Right atrium auricular region (tissue), 2 donors: ENCODE results near the gene CHSY1. TPM values are rescaled to one million over a fixed set of nuclear protein-coding genes. Genes with fewer than 3 reads are reported as not detected.

Source experiments
- DNase-seq: peaks from one replicate; pipeline ENCODE4 v3.0.0-alpha.2; 2019; ENCODE audit warnings: low spot score
- H3K27ac ChIP-seq, 2 donors: fragments of 200-600 bp; sonication (generic); 1 replicate in 1 of 2; 2 replicates in 1 of 2; pipeline ENCODE4 v1.5.1; 2016 to 2019
- H3K27me3 ChIP-seq, 2 donors: fragments of 200-600 bp; sonication (generic); one replicate each; pipeline versions ENCODE4 v1.5.1 to v1.6.0; 2017 to 2019
- H3K36me3 ChIP-seq: fragments of 200-600 bp; sonication (generic); one replicate; pipeline ENCODE4 v1.5.1; 2016
- H3K4me1 ChIP-seq, 2 donors: fragments of 200-600 bp; sonication (generic); one replicate each; pipeline versions ENCODE4 v1.5.1 to v1.6.0; 2017 to 2019
- H3K4me3 ChIP-seq, 2 donors: fragments of 200-600 bp; sonication (generic); 1 replicate in 1 of 2; 2 replicates in 1 of 2; pipeline ENCODE4 v1.5.1; 2017 to 2019; ENCODE audit warnings: mild to moderate bottlenecking in 1 of 2, moderate library complexity in 1 of 2
- H3K9me3 ChIP-seq, 2 donors: fragments of 200-600 bp; sonication (generic); one replicate each; pipeline ENCODE4 v1.5.1; 2019
- total RNA-seq, 2 donors: library from RNA; depleted of rRNA; stranded (reverse); fragments of >200 nt; gene quantifications; one replicate each; pipeline ENCODE4 v1.1.0, GENCODE V29; 2016
- TF ChIP-seq, protein P1 (sequence below), 2 donors: fragments of 200-600 bp; sonication (generic); IDR thresholded peaks; one replicate each; pipeline ENCODE4 v1.5.1; 2019; ENCODE audit warnings: antibody characterized with exemption in 2 of 2

Gene CHSY1
- total RNA-seq, 2 donors from 2014 or later: 23.1 to 26.1 TPM

GRCh38 chr15:101193806-101194545 lies 57.9 kb downstream of the CHSY1 start:
- Histone ChIP-seq H3K9me3 (no peaks in the 10 kb centered on the region), H3K27ac (peak overlapping the region; percentile 71 to 88), H3K4me1 (peaks cover 0 to 72% of the 10 kb centered on the region in 2 donors), H3K27me3 (no peaks in the 10 kb centered on the region), H3K4me3 (peak overlapping the region in 1 of 2 donors; percentile 16), H3K36me3 (no peaks in the 10 kb centered on the region)
- TF ChIP-seq, protein P1, sequence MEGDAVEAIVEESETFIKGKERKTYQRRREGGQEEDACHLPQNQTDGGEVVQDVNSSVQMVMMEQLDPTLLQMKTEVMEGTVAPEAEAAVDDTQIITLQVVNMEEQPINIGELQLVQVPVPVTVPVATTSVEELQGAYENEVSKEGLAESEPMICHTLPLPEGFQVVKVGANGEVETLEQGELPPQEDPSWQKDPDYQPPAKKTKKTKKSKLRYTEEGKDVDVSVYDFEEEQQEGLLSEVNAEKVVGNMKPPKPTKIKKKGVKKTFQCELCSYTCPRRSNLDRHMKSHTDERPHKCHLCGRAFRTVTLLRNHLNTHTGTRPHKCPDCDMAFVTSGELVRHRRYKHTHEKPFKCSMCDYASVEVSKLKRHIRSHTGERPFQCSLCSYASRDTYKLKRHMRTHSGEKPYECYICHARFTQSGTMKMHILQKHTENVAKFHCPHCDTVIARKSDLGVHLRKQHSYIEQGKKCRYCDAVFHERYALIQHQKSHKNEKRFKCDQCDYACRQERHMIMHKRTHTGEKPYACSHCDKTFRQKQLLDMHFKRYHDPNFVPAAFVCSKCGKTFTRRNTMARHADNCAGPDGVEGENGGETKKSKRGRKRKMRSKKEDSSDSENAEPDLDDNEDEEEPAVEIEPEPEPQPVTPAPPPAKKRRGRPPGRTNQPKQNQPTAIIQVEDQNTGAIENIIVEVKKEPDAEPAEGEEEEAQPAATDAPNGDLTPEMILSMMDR (IDR thresholded peaks at IDR 0.05): no peak
- DNase-seq: no peak

DNA sequence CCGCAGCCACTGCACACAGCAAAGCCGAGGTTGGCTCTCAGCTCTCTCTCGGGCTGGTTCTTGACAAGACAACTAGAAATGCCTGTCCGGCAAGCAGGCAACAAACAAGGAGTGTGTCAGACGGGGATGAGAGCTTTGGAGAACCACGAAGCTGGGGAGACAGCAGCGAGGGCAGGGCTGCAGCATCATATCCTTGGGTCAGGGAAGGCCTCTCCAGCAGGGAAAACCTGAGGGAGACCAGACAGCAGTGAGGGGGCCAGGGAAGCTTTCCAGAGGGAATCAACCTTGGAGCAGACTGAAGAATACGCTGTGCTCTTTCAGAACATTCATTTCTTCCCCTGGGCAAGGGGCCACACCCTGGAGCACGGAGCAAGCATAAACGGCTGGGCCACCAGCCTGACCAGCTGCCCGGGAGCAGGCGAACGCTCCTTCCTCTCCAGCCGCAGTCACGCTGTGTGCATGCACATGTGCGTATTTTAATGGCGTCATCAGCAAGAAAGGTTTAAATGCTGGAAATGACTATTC lies 58.7 kb downstream of the CHSY1 start:
- DNase-seq: peak; percentile 82
- Histone ChIP-seq H3K27ac (peak overlapping the region; percentile 71 to 88), H3K9me3 (no peaks in the 10 kb centered on the region), H3K4me1 (peaks cover 0 to 72% of the 10 kb centered on the region in 2 donors), H3K4me3 (peak overlapping the region in 1 of 2 donors; percentile 16), H3K36me3 (no peaks in the 10 kb centered on the region), H3K27me3 (no peaks in the 10 kb centered on the region)
- TF ChIP-seq, protein P1 (IDR thresholded peaks at IDR 0.05): no peak

DNA sequence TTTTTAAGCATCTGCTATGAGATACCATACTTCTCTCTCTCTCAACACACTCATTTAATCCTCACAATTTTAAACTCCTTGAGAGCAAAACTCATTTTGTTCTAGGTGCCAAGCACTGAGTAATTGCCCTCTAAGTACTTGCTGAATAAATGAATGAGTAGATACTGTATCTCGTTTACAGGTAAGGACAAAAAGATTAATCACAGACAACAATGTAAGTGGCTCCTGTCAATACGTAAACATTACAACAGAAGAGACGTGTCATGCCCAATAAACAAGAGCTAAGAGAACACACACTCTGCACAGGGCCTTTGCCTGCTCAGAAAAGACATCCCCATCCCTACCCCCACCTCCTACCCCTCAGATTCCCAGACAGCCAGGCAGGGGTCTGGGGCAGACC lies 59.8 kb downstream of the CHSY1 start:
- H3K4me1 ChIP-seq: peaks cover 0 to 75% of the 10 kb centered on the region in 2 donors
- H3K27me3 ChIP-seq: no peaks in the 10 kb centered on the region
- TF ChIP-seq, protein P1 (IDR thresholded peaks at IDR 0.05): no peak
- no peak overlapping the region for H3K4me3 ChIP-seq
- no peaks in the 10 kb centered on the region for H3K9me3 ChIP-seq
- no peaks in the 10 kb centered on the region for H3K36me3 ChIP-seq
- peak overlapping the region; percentile 71 to 88 for H3K27ac ChIP-seq
- no peak for DNase-seq

GRCh38 chr15:101191242-101191641 lies 60.6 kb downstream of the CHSY1 start:
- no peaks in the 10 kb centered on the region for H3K9me3 ChIP-seq
- DNase-seq: no peak
- peaks cover 0 to 84% of the 10 kb centered on the region in 2 donors for H3K4me1 ChIP-seq
- no peaks in the 10 kb centered on the region for H3K27me3 ChIP-seq
- H3K27ac ChIP-seq: peak overlapping the region; percentile 87 to 88
- no peak overlapping the region for H3K4me3 ChIP-seq
- H3K36me3 ChIP-seq: no peaks in the 10 kb centered on the region
- TF ChIP-seq, protein P1 (IDR thresholded peaks at IDR 0.05): no peak

GRCh38 chr15:101190092-101190595 lies 61.7 kb downstream of the CHSY1 start:
- Histone ChIP-seq H3K27ac (peak overlapping the region; percentile 87 to 88), H3K4me3 (no peak overlapping the region), H3K9me3 (no peaks in the 10 kb centered on the region), H3K27me3 (no peaks in the 10 kb centered on the region), H3K4me1 (peaks cover 0 to 93% of the 10 kb centered on the region in 2 donors), H3K36me3 (no peaks in the 10 kb centered on the region)
- DNase-seq: no peak
- TF ChIP-seq, protein P1 (IDR thresholded peaks at IDR 0.05): no peak
